Neural cell (in vitro differentiated cells): ENCODE results near the gene PKNOX2.

ENCODE experiments used
- CTCF ChIP-seq: fragments of 450-650 bp; IDR thresholded peaks from 2 replicates; pipeline ENCODE4 v1.5.1; 2014; ENCODE audit warnings: antibody characterized with exemption, mild to moderate bottlenecking, moderate library complexity; ENCODE audit not compliant: poor library complexity, severe bottlenecking
- EP300 ChIP-seq: fragments of 450-650 bp; conservative IDR thresholded peaks from 2 replicates; pipeline ENCODE4 v1.6.1; 2014; ENCODE audit warnings: antibody characterized with exemption, mild to moderate bottlenecking, moderate library complexity; ENCODE audit not compliant: poor library complexity, severe bottlenecking

GRCh38 chr11:125267548-125267947 is 103.0 kb downstream of the PKNOX2 start:
- no peak for TF ChIP-seq EP300
- no peak for TF ChIP-seq CTCF
